HS-5 (cell line): Measurements from ENCODE around the gene GNAO1.

ENCODE experiments used
- DNase-seq: peaks from one replicate; pipeline ENCODE4 v3.0.0-alpha.2; 2012; ENCODE audit warnings: low read depth

GNAO1 gene

DNA sequence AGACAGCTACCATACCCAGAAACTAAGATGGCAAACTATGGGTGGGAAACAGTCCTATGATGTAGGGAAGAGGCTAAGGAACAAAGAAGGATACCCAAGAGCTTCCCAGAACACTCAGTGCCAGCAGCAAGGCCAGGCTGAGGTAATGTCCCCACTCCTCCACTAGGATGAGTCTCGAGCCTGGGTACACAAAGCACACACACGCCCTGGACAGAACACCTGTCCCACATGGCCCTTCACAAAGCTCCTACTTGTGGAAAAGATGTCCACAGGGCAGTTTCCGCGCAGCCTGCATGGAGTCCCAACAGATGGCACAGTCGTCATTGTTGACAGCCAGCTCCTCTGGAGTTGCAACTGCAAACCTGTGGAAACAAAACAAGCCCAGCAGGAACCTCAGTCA is 210.2 kb downstream of the GNAO1 start:
- DNase-seq = no peak

DNA sequence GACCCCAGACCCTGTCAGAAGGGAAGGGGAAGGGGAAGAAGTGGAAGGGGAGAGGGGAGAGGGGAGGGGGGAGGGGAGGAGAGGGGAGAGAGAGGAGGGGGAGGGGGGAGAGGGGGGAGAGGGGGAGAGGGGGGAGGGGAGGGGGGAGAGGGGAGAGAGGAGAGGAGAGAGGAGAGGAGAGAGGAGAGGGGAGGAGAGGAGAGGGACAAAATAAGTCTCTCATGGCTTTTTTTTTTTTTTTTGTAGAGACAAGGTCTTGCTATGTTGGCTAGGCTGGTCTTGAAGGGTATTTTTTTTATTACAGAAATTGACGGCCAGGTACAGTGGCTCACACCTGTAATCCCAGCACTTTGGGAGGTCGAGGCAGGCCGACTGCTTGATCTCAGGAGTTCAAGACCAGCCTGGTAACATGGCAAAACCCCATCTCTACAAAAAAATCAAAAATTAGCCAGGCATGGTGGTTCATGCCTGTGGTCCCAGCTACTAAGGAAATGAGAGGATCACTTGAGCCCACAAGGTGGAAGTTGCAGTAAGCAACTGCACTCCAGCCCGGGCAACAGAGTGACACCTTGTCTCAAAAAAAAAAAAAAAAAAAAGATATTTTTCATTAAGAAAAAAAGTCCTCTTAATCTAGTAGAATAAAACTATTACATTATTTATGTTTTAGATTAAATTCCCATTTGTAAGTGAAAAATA is 214.8 kb downstream of the GNAO1 start:
- DNase-seq = no peak
